A549 (cell line): Measurements from ENCODE around the gene SERINC5. TPM values are rescaled to one million over a fixed set of nuclear protein-coding genes. Genes with fewer than 3 reads are reported as not detected.

Source experiments
- ATAC-seq, 2 experiments: fragments of 200-7000 bp in 1 of 2; fragments of >200 bp in 1 of 2; cut with Nextera tagmentation in 1 of 2; cut with Tn5 transposase in 1 of 2; 3 replicates each; pipeline versions ENCODE4 v1.8.0 to v1.9.1; 2018 to 2020; ENCODE audit warnings: mild to moderate bottlenecking in 1 of 2, moderate library complexity in 1 of 2
- CTCF ChIA-PET: fragments of 300-600 bp; sonication (Branson Sonifier 250); formaldehyde crosslinking; extraction: SDS; loops from one replicate; lab custom pipeline; 2021; ENCODE audit warnings: antibody characterized with exemption, inconsistent platforms; lab: Yijun Ruan, JAX
- POLR2A ChIA-PET: fragments of 350-600 bp; formaldehyde crosslinking; extraction: SDS; loops from one replicate; lab custom pipeline; 2021; ENCODE audit warnings: antibody characterized with exemption, inconsistent platforms; lab: Yijun Ruan, JAX
- DNase-seq, 2 experiments: peaks; one replicate each; pipeline versions ENCODE4 v3.0.0 to v3.0.0-alpha.2; 2011 to 2016; ENCODE audit warnings: low read depth in 1 of 2, low spot score in 1 of 2
- FAIRE-seq: peaks from 2 replicates; lab custom pipeline; 2011; peaks lifted over from hg19 to GRCh38; lab: Jason Lieb, UNC
- H3K27ac ChIP-seq, 2 experiments: fragments of >200 bp; sonication (Bioruptor Twin); formaldehyde crosslinking; 3 replicates each; pipeline ENCODE4 v1.5.1; 2016 to 2017
- H3K4me1 ChIP-seq: fragments of >200 bp; sonication (Bioruptor Twin); formaldehyde crosslinking; 3 replicates; pipeline ENCODE4 v1.6.1; 2016
- H3K4me2 ChIP-seq: fragments of >200 bp; sonication (Bioruptor Twin); formaldehyde crosslinking; 3 replicates; pipeline ENCODE4 v1.6.1; 2016
- H3K4me3 ChIP-seq: fragments of >200 bp; sonication (Bioruptor Twin); formaldehyde crosslinking; 3 replicates; pipeline ENCODE4 v1.5.1; 2016
- H3K9me3 ChIP-seq: fragments of >200 bp; sonication (Bioruptor Twin); formaldehyde crosslinking; 3 replicates; pipeline ENCODE4 v1.6.1; 2016
- CHD4 ChIP-seq: fragments of 200-600 bp; sonication (generic); IDR thresholded peaks from 2 replicates; pipeline ENCODE4 v1.6.1; 2016; ENCODE audit warnings: antibody characterized with exemption, mild to moderate bottlenecking, borderline replicate concordance
- GATA3 ChIP-seq: IDR thresholded peaks from 2 replicates; pipeline ENCODE4 v1.6.1; 2012; ENCODE audit warnings: borderline replicate concordance
- HDAC2 ChIP-seq: fragments of 200-600 bp; sonication (generic); IDR thresholded peaks from 2 replicates; pipeline ENCODE4 v1.6.1; 2016
- HOXA7 ChIP-seq: fragments of 250-450 bp; sonication (Bioruptor Pico); IDR thresholded peaks from 2 replicates; pipeline ENCODE4 v1.5.0; 2020; ENCODE audit warnings: mild to moderate bottlenecking, moderate library complexity
- HOXB5 ChIP-seq: fragments of 250-450 bp; sonication (Bioruptor Pico); IDR thresholded peaks from 2 replicates; pipeline ENCODE4 v1.5.0; 2020; ENCODE audit warnings: mild to moderate bottlenecking, moderate library complexity
- KDM1A ChIP-seq: fragments of 200-600 bp; sonication (generic); IDR thresholded peaks from 2 replicates; pipeline ENCODE4 v1.6.1; 2016; ENCODE audit warnings: low read depth, mild to moderate bottlenecking
- KDM5A ChIP-seq: fragments of 200-600 bp; sonication (generic); IDR thresholded peaks from 2 replicates; pipeline ENCODE4 v1.6.1; 2016; ENCODE audit warnings: antibody characterized with exemption, mild to moderate bottlenecking
- MYC ChIP-seq: IDR thresholded peaks from 2 replicates; pipeline ENCODE4 v1.6.1; 2012; ENCODE audit warnings: mild to moderate bottlenecking, inconsistent platforms, low read length, improper control_type of control experiment, borderline replicate concordance
- NFE2L2 ChIP-seq: fragments of 150-350 bp; conservative IDR thresholded peaks from 2 replicates; pipeline ENCODE4 v1.6.1; 2014; ENCODE audit warnings: low read length
- POLR2AphosphoS2 ChIP-seq: conservative IDR thresholded peaks from 2 replicates; pipeline ENCODE4 v1.6.1; 2012; ENCODE audit warnings: low read length, improper control_type of control experiment, inconsistent platforms
- RARB ChIP-seq: fragments of 250-450 bp; sonication (Bioruptor Pico); IDR thresholded peaks from 2 replicates; pipeline ENCODE4 v1.8.0; 2021; ENCODE audit warnings: mild to moderate bottlenecking, moderate library complexity
- RCOR1 ChIP-seq: fragments of 150-350 bp; IDR thresholded peaks from 2 replicates; pipeline ENCODE4 v1.6.1; 2014; ENCODE audit warnings: antibody characterized with exemption, low read length, low read depth
- RFX5 ChIP-seq: fragments of 450-650 bp; IDR thresholded peaks from 2 replicates; pipeline ENCODE4 v1.7.1; 2014; ENCODE audit warnings: antibody characterized with exemption, mild to moderate bottlenecking, moderate library complexity
- SMC3 ChIP-seq: fragments of >200 bp; sonication (Bioruptor Twin); formaldehyde crosslinking; IDR thresholded peaks from 3 replicates; pipeline ENCODE4 v1.6.1; 2018; ENCODE audit warnings: inconsistent platforms
- SREBF2 ChIP-seq: fragments of 450-650 bp; IDR thresholded peaks from 2 replicates; pipeline ENCODE4 v1.6.1; 2014; ENCODE audit warnings: mild to moderate bottlenecking, moderate library complexity
- TFCP2L1 ChIP-seq: fragments of 250-450 bp; sonication (Bioruptor Pico); IDR thresholded peaks from 2 replicates; pipeline ENCODE4 v1.5.0; 2021; ENCODE audit warnings: mild to moderate bottlenecking
- TP53 ChIP-seq: fragments of 250-450 bp; sonication (Bioruptor Pico); IDR thresholded peaks from 2 replicates; pipeline ENCODE4 v1.5.0; 2021; ENCODE audit warnings: mild to moderate bottlenecking, moderate library complexity
- ZNF302 ChIP-seq: fragments of 250-450 bp; sonication (Bioruptor Pico); IDR thresholded peaks from 2 replicates; pipeline ENCODE4 v1.9.0; 2021; ENCODE audit warnings: inconsistent platforms, mild to moderate bottlenecking, moderate library complexity
- WGBS: methylation state at CpG from one replicate; pipeline ENCODE4 v1.1.6; 2017; ENCODE audit errors: missing lambda C conversion rate; 5-methylcytosine and 5-hydroxymethylcytosine counted together
- polyA plus RNA-seq, 4 experiments: library from polyadenylated mRNA; depleted of rRNA in 3 of 4; stranded (reverse); fragments of >200 nt; fragmentation: RNase III in 1 of 4; extraction: RNeasy Plus Mini Kit Qiagen cat#74134 plus additional on column Dnase treatment in 1 of 4; gene quantifications; 2 replicates in 3 of 4; 3 replicates in 1 of 4; pipeline ENCODE4 v1.2.3, GENCODE V29; 2011 to 2017
- TF ChIP-seq, protein P1 (sequence below): fragments of >200 bp; sonication (Bioruptor Twin); formaldehyde crosslinking; IDR thresholded peaks from 3 replicates; pipeline ENCODE4 v1.6.1; 2016
- TF ChIP-seq, protein P2 (sequence below): fragments of >200 bp; sonication (Bioruptor Twin); formaldehyde crosslinking; IDR thresholded peaks from 3 replicates; pipeline ENCODE4 v1.5.1; 2016
- TF ChIP-seq, protein P3 (sequence below): fragments of 150-350 bp; IDR thresholded peaks from 2 replicates; pipeline ENCODE4 v1.6.1; 2014; ENCODE audit warnings: low read depth, mild to moderate bottlenecking, low read length
- TF ChIP-seq, protein P4 (sequence below): fragments of >200 bp; sonication (Bioruptor Twin); formaldehyde crosslinking; IDR thresholded peaks from 2 replicates; pipeline ENCODE4 v1.6.1; 2016
- TF ChIP-seq, protein P5 (sequence below): fragments of 200-600 bp; sonication (generic); IDR thresholded peaks from 2 replicates; pipeline ENCODE4 v1.6.1; 2016; ENCODE audit warnings: antibody characterized with exemption, mild to moderate bottlenecking, moderate library complexity
- TF ChIP-seq, protein P6 (sequence below): IDR thresholded peaks from 2 replicates; pipeline ENCODE4 v1.6.1; 2012

SERINC5 gene
- polyA plus RNA-seq, 2 of the 4 experiments (the other 2 are of a cell fraction): 7.0 to 13.4 TPM

DNA sequence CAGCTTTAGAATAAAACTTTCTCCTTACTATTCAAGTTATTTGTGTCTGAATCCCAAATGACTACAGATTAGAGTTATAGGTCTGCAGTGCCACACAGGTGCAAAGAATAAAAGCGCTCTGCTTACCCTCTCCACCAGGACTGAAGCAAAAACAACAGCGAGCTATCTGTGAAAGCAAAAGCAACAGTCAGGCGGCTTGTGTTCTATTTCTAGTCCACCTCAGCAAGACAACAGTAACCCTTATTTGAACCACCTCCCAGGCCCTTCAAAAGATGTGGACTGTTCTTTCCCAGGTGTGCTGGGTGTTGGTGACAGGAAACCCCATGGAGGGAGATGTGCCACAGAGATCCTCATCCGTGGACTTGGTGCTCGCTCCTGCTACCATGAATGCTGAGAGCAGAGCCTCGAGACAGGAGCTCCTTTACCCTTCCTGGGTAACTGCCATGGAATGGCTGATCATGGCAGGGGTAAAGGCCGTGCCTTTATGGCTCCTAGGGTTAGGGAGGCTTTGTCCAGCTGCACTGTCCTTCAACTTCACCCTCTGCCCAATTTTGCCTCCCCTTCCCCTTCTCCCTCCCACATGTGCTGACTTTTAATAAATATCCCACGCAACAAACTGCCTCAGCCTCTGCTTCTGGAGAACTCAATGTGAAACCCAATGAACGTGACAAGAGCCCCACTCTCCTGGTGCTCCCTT, 108.6 kb downstream of the SERINC5 start:
- no peak for FAIRE-seq
- no peaks in the 10 kb centered on the region for H3K9me3 ChIP-seq
- no peak for ATAC-seq
- TF ChIP-seq CHD4 (no peak), RCOR1 (no peak), SREBF2 (no peak), HOXA7 (no peak), KDM5A (no peak), RARB (no peak), TFCP2L1 (CRISPR knock-in tag) (no peak), HDAC2 (no peak), NFE2L2 (no peak), ZNF302 (CRISPR knock-in tag) (no peak), GATA3 (no peak), KDM1A (no peak)
- TF ChIP-seq, protein P1, sequence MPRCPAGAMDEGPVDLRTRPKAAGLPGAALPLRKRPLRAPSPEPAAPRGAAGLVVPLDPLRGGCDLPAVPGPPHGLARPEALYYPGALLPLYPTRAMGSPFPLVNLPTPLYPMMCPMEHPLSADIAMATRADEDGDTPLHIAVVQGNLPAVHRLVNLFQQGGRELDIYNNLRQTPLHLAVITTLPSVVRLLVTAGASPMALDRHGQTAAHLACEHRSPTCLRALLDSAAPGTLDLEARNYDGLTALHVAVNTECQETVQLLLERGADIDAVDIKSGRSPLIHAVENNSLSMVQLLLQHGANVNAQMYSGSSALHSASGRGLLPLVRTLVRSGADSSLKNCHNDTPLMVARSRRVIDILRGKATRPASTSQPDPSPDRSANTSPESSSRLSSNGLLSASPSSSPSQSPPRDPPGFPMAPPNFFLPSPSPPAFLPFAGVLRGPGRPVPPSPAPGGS: no peak
- TF ChIP-seq, protein P2, sequence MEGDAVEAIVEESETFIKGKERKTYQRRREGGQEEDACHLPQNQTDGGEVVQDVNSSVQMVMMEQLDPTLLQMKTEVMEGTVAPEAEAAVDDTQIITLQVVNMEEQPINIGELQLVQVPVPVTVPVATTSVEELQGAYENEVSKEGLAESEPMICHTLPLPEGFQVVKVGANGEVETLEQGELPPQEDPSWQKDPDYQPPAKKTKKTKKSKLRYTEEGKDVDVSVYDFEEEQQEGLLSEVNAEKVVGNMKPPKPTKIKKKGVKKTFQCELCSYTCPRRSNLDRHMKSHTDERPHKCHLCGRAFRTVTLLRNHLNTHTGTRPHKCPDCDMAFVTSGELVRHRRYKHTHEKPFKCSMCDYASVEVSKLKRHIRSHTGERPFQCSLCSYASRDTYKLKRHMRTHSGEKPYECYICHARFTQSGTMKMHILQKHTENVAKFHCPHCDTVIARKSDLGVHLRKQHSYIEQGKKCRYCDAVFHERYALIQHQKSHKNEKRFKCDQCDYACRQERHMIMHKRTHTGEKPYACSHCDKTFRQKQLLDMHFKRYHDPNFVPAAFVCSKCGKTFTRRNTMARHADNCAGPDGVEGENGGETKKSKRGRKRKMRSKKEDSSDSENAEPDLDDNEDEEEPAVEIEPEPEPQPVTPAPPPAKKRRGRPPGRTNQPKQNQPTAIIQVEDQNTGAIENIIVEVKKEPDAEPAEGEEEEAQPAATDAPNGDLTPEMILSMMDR: no peak
- TF ChIP-seq, protein P3, sequence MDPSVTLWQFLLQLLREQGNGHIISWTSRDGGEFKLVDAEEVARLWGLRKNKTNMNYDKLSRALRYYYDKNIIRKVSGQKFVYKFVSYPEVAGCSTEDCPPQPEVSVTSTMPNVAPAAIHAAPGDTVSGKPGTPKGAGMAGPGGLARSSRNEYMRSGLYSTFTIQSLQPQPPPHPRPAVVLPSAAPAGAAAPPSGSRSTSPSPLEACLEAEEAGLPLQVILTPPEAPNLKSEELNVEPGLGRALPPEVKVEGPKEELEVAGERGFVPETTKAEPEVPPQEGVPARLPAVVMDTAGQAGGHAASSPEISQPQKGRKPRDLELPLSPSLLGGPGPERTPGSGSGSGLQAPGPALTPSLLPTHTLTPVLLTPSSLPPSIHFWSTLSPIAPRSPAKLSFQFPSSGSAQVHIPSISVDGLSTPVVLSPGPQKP: no peak
- TF ChIP-seq, protein P4, sequence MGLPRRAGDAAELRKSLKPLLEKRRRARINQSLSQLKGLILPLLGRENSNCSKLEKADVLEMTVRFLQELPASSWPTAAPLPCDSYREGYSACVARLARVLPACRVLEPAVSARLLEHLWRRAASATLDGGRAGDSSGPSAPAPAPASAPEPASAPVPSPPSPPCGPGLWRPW: no peak
- H3K27ac ChIP-seq: no peak overlapping the region
- no peaks in the 10 kb centered on the region for H3K4me1 ChIP-seq
- POLR2A ChIA-PET: no interaction called here
- CTCF ChIA-PET: interaction anchor here (0.7 to 1.6 kb wide), 2 partner anchors 8 to 25 kb away, joined by 3 to 4 read pairs; no protein-coding TSS in a partner anchor
- WGBS: 88% methylated on average over 9 of the region's 9 CpGs
- H3K4me2 ChIP-seq: no peak overlapping the region
- no peak for DNase-seq
- H3K4me3 ChIP-seq: no peak overlapping the region

DNA sequence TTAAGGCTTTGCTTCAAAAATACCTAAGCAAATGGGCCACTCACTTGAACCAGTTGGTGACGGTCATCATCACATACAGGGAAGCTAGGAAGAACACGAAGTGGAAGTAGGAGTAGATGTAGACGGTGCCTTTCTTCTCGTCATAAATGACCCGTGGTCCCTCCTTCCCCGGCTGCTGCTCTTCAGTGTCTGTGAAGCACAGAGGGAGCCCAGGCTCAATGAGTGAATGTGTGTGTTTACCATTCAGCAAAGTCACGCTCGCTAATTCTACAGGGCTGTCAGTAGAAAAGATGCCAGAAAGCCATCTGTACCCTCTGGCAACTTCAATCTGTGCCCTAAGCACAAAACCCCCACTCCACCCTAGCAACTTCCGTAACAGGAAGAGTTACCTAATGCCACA, 109.8 kb downstream of the SERINC5 start:
- WGBS: 96% methylated on average over 9 of the region's 9 CpGs
- Histone ChIP-seq H3K4me1 (no peaks in the 10 kb centered on the region), H3K4me2 (no peak overlapping the region), H3K27ac (no peak overlapping the region), H3K9me3 (no peaks in the 10 kb centered on the region), H3K4me3 (no peak overlapping the region)
- TF ChIP-seq, protein P3: no peak
- TF ChIP-seq MYC: no peak
- TF ChIP-seq, protein P5, sequence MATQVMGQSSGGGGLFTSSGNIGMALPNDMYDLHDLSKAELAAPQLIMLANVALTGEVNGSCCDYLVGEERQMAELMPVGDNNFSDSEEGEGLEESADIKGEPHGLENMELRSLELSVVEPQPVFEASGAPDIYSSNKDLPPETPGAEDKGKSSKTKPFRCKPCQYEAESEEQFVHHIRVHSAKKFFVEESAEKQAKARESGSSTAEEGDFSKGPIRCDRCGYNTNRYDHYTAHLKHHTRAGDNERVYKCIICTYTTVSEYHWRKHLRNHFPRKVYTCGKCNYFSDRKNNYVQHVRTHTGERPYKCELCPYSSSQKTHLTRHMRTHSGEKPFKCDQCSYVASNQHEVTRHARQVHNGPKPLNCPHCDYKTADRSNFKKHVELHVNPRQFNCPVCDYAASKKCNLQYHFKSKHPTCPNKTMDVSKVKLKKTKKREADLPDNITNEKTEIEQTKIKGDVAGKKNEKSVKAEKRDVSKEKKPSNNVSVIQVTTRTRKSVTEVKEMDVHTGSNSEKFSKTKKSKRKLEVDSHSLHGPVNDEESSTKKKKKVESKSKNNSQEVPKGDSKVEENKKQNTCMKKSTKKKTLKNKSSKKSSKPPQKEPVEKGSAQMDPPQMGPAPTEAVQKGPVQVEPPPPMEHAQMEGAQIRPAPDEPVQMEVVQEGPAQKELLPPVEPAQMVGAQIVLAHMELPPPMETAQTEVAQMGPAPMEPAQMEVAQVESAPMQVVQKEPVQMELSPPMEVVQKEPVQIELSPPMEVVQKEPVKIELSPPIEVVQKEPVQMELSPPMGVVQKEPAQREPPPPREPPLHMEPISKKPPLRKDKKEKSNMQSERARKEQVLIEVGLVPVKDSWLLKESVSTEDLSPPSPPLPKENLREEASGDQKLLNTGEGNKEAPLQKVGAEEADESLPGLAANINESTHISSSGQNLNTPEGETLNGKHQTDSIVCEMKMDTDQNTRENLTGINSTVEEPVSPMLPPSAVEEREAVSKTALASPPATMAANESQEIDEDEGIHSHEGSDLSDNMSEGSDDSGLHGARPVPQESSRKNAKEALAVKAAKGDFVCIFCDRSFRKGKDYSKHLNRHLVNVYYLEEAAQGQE: no peak
- no peak for TF ChIP-seq SMC3
- no peak for TF ChIP-seq HOXB5
- no peak for TF ChIP-seq POLR2AphosphoS2
- TF ChIP-seq TP53 (CRISPR knock-in tag): no peak
- TF ChIP-seq, protein P6, sequence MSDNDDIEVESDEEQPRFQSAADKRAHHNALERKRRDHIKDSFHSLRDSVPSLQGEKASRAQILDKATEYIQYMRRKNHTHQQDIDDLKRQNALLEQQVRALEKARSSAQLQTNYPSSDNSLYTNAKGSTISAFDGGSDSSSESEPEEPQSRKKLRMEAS: no peak
- no peak for TF ChIP-seq RFX5
- CTCF ChIA-PET: interaction anchor here (1.6 kb wide), 1 partner anchor 9 kb away, joined by 4 read pairs; no protein-coding TSS in a partner anchor
- DNase-seq: no peak
- POLR2A ChIA-PET: no interaction called here
- no peak for ATAC-seq
- FAIRE-seq: no peak
